ENCODE measurements around the gene ZNF318.

DNA sequence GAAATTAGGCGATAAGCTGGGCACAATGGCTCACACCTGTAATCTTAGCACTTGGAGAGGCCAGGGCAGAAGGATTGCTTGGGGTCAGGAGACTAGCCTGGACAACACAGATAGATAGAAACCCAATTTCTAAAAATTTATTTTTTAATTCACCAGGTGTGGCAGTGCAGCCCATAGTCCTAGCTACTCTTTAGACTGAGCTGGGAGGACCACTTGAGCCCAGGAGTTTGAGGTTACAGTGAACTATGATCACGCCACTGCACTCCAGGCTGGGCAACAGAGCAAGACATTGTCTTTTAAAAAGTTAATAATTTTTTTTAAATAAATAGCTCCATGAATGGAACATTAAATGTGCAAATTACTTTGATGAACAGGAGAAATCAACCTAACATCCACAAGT is 8.2 kb downstream of the ZNF318 start:
- TF ChIP-seq POLR2AphosphoS5 (IDR thresholded peaks at IDR 0.05; ENCODE audit: borderline replicate concordance, low read depth, low read length): no peak
- TF ChIP-seq EZH2 (IDR thresholded peaks at IDR 0.05): no peak
- TF ChIP-seq FOXP2 (optimal IDR thresholded peaks at IDR 0.05; ENCODE audit: control extremely low read depth, extremely low read length, insufficient read depth): no peak

Measured in SK-N-MC (cell line).